T-helper 2 cell treated with Interferon-gamma antibody and Interleukin-4, amounts not matched to agents 5 μg/mL and 100 μg/mL, for 36 hours (primary cell): ENCODE measurements around the gene TEX26.
"Not testable (repeated sequence)": the region's sequence is repeated elsewhere in the genome, so short reads cannot be mapped to it uniquely, and the experiment has no call there.

Experiments used
- DNase-seq: peaks from one replicate; pipeline ENCODE4 v3.0.0; 2021; ENCODE audit warnings: low spot score
- H3K27ac Mint-ChIP-seq: one replicate; pipeline ENCODE4 v1.8.0; 2021; ENCODE audit warnings: mild to moderate bottlenecking, mixed read lengths
- H3K27me3 Mint-ChIP-seq: one replicate; pipeline ENCODE4 v1.8.0; 2021; ENCODE audit warnings: low read depth, mixed read lengths
- H3K36me3 Mint-ChIP-seq: one replicate; pipeline ENCODE4 v1.8.0; 2021; ENCODE audit warnings: low read depth, mixed read lengths
- H3K4me1 Mint-ChIP-seq: one replicate; pipeline ENCODE4 v1.8.0; 2021; ENCODE audit warnings: low read depth, mixed read lengths
- H3K4me3 Mint-ChIP-seq: one replicate; pipeline ENCODE4 v1.8.0; 2022; ENCODE audit warnings: mild to moderate bottlenecking, moderate library complexity, mixed read lengths
- H3K9me3 Mint-ChIP-seq: one replicate; pipeline ENCODE4 v1.8.0; 2021; ENCODE audit warnings: mixed read lengths

Gene TEX26

GRCh38 chr13:30907121-30907861 is 25.2 kb upstream of the TEX26 start:
- H3K27me3 Mint-ChIP-seq: peaks cover 64% of the 10 kb centered on the region
- no peak overlapping the region for H3K4me3 Mint-ChIP-seq
- H3K9me3 Mint-ChIP-seq: no peaks in the 10 kb centered on the region
- H3K4me1 Mint-ChIP-seq: peaks cover 8% of the 10 kb centered on the region
- no peaks in the 10 kb centered on the region for H3K36me3 Mint-ChIP-seq
- DNase-seq: no peak
- no peak overlapping the region for H3K27ac Mint-ChIP-seq

DNA sequence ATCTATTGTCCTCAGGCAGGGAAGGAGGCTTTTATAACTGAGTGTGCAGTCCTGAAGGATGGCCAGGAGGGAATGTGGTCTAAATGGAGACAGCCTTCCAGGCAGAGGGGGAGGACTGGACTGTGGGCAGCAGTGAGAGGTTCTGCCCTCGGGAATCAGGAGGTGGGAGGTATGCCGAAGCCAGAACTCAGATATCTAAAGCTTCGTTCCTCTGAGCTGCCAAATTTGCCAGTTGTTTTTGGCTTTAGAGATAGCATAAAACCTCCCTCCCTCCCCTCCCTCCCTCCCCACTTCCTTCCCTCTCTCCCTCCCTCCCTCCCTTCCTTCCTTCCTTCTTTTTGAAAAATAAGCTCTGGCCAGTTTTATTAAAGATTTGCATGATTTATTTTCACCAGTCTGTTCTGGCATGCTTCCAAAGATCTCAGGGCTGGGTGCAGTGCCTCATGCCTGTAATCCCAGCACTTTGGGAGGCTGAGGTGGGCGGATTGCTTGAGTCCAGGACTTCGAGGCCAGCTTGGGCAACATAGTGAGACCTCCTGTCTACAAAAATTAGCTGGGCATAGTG is 24.0 kb upstream of the TEX26 start:
- no peaks in the 10 kb centered on the region for H3K36me3 Mint-ChIP-seq
- H3K27ac Mint-ChIP-seq: no peak overlapping the region
- peaks cover 8% of the 10 kb centered on the region for H3K4me1 Mint-ChIP-seq
- no peak overlapping the region for H3K4me3 Mint-ChIP-seq
- H3K9me3 Mint-ChIP-seq: no peaks in the 10 kb centered on the region
- H3K27me3 Mint-ChIP-seq: peaks cover 56% of the 10 kb centered on the region
- DNase-seq: no peak

DNA sequence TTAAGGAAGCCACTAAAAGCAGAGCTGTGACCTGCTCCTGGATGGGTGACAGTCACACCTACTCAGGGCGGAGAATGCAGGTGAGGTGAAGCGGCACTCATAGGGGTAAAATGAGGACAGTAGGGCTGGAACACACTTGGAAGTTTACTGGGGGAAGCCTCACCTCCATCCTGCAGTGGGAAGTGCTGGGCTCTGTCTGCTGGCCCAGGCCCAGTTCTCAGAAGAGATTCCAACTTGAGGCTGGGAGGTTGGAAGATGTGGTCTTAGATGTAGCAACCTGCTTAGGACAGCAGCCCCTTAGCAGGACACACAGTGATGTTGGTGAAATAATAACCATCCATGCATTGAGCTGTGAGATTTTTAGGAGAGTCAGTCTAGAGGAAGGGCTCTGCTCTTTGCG is 21.8 kb upstream of the TEX26 start:
- H3K4me1 Mint-ChIP-seq: peaks cover 7% of the 10 kb centered on the region
- no peak for DNase-seq
- peaks cover 54% of the 10 kb centered on the region for H3K27me3 Mint-ChIP-seq
- H3K9me3 Mint-ChIP-seq: no peaks in the 10 kb centered on the region
- H3K4me3 Mint-ChIP-seq: no peak overlapping the region
- H3K27ac Mint-ChIP-seq: no peak overlapping the region
- H3K36me3 Mint-ChIP-seq: no peaks in the 10 kb centered on the region

DNA sequence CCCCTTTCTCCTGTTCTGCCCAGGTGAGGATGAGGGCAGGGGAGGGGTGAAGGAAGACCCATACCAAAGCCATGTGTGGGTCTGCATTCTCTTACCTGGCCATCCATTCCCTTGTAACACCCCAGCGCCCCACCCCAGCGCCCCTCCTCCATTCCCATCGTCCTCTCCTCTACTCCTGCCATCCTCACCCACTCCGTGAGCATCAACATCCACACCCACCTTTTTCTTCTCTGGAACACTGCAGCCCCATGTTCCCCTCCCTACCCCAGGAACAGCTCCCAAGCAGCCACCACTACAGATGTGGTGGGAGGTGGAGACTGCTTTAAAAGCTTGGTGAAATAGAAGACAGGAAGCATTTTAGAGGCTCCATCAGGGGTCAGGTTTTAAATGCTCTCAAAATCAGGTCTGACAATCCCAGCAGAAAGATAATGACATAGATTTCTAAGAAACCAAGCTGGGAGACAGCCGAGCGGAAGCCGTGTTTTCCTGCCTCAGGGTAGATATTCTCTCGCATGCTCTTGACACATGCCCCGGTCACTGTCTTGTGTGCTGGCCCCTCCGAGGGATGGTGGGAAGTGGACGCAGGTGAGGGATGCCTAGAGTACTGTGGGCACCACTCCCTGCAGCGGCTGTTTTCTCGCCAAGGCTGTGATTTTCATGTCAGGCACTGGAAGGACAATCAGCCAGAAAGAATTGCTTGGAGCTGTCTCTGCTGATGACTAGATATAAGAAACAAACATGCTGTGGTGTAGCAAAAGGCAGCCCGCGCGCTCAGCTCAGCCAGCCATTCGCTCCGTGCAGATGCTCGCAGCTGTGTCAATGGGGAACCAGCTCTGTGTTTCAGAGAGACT is 16.5 kb upstream of the TEX26 start:
- no peak for DNase-seq
- Mint-ChIP-seq H3K4me3 (no peak overlapping the region), H3K27ac (no peak overlapping the region), H3K9me3 (no peaks in the 10 kb centered on the region), H3K27me3 (peaks cover 51% of the 10 kb centered on the region), H3K4me1 (peaks cover 2% of the 10 kb centered on the region), H3K36me3 (no peaks in the 10 kb centered on the region)

DNA sequence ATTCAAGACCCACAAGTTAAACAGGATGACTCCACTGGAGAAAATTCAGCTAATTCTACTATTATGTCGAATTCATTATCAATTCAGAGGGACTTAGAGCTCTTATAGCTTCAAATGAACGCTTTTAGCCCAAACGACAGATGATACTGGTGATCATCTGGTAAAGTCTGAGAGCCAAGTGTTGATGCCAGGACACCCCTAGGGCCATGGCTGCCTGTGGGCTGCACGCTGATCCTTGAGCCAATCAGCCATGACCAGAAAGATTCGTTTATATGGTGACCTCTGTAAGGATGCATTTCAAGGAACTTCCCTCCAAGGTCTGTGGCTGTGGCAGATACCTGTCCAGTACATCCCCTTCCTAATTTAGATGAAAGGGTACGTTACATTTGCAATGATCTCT is 15.5 kb upstream of the TEX26 start:
- H3K27me3 Mint-ChIP-seq: peaks cover 56% of the 10 kb centered on the region
- H3K4me1 Mint-ChIP-seq: peaks cover 2% of the 10 kb centered on the region
- no peak overlapping the region for H3K27ac Mint-ChIP-seq
- H3K36me3 Mint-ChIP-seq: no peaks in the 10 kb centered on the region
- no peak overlapping the region for H3K4me3 Mint-ChIP-seq
- no peaks in the 10 kb centered on the region for H3K9me3 Mint-ChIP-seq
- DNase-seq: no peak

DNA sequence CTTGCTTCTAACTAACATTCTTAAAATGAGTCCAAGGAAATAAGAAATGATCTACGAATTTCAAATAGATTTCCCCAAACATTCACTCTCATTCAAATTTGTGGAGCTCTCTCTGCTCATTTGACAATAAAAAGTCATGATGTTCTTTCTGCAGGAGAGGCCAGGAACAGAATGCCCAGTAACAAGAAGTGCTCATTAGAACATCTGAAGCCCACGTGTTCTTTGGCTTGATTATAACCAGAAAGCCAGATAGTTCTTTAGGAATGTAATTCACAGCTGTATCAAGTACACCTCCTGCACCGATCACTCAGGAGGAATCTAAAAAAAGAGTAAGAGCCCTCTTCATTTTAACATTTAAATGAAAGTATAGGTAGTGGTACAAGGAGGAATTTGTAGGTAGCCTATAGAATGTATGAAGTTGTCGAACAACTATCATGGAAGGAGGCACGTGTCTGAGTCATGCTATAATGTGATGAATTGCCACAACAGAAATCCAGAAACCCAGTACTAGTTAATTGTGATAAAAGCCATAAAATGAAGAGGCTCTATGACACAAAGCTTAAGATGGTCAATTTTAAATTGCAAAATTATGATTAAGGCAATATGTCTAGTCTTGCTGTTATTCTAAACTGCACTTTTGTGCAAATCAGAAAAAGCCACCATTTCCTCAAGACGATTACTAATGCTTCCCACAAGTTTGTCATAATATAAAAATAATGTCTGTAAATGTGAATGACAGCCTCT is 13.6 kb upstream of the TEX26 start:
- no peak for DNase-seq
- no peaks in the 10 kb centered on the region for H3K36me3 Mint-ChIP-seq
- H3K9me3 Mint-ChIP-seq: no peaks in the 10 kb centered on the region
- no peak overlapping the region for H3K4me3 Mint-ChIP-seq
- H3K27me3 Mint-ChIP-seq: peaks cover 54% of the 10 kb centered on the region
- H3K4me1 Mint-ChIP-seq: peaks cover 2% of the 10 kb centered on the region
- H3K27ac Mint-ChIP-seq: no peak overlapping the region

GRCh38 chr13:30920162-30920909 is 12.1 kb upstream of the TEX26 start:
- no peaks in the 10 kb centered on the region for H3K36me3 Mint-ChIP-seq
- H3K4me3 Mint-ChIP-seq: no peak overlapping the region
- H3K4me1 Mint-ChIP-seq: peaks cover 4% of the 10 kb centered on the region
- no peaks in the 10 kb centered on the region for H3K9me3 Mint-ChIP-seq
- H3K27me3 Mint-ChIP-seq: peaks cover 38% of the 10 kb centered on the region
- H3K27ac Mint-ChIP-seq: no peak overlapping the region
- no peak for DNase-seq

DNA sequence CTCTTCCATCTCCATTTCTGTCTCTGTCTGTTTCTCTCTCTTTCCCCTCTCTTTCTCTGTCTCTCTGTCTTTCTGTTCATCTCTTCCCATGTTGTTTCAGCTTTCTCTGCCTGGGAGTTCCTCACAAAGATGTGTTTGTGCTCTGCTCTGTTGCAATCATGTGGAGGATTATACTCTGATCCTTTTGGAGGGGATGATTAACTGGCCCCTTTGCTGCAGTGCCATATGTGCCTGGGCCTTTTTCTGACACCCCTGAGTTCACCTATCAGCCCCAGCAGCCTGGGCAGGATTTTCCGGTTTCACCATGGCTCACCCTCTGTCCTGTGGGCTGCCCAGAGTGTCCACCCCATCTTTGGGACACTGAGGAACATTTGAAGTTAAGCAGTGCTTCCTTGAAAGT is 9.0 kb upstream of the TEX26 start:
- peaks cover 10% of the 10 kb centered on the region for H3K4me1 Mint-ChIP-seq
- peaks cover 26% of the 10 kb centered on the region for H3K27me3 Mint-ChIP-seq
- H3K27ac Mint-ChIP-seq: no peak overlapping the region
- DNase-seq: no peak
- no peak overlapping the region for H3K4me3 Mint-ChIP-seq
- no peaks in the 10 kb centered on the region for H3K9me3 Mint-ChIP-seq
- H3K36me3 Mint-ChIP-seq: no peaks in the 10 kb centered on the region

DNA sequence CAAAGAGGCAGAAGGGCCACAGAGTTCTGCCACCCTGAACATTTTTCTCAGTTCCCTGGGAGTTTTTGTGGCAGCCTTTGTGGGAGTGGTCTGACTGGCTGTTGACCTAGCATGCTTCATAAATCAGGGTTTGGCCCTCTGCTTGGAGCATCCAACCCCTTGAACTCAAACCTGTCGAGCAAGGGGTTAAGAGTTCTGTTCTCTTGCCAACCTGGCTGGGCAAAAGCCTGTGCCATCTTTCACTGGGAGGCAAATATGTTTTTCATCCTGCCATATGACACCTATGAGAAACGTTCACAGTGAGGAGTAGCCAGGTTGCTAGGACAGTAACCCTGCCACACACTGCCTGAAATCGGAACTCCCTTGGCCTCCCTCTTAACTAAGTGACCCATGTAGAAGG is 7.7 kb upstream of the TEX26 start:
- Mint-ChIP-seq H3K27ac (no peak overlapping the region), H3K27me3 (peaks cover 27% of the 10 kb centered on the region), H3K9me3 (no peaks in the 10 kb centered on the region), H3K36me3 (no peaks in the 10 kb centered on the region), H3K4me1 (peaks cover 10% of the 10 kb centered on the region), H3K4me3 (no peak overlapping the region)
- DNase-seq: no peak

DNA sequence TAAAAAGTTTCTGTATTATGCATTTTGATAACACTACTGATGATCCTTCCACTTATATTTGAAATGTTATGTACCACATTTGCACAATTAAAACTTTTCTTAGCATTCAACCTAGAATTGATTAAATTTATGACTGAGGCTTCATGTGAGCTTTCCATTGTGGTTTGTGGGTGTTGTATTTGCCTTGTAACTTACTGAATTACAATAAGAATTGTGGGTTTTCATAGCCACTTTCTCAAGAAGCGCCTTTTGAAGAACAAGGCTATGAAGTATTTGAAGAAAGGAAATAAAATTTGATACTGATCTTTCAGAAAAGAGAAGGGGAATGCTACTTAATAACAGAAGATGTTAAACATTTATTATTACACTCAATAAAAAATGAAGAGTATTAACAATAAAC is 7.0 kb upstream of the TEX26 start:
- Mint-ChIP-seq H3K27ac (no peak overlapping the region), H3K27me3 (peaks cover 32% of the 10 kb centered on the region), H3K4me3 (no peak overlapping the region), H3K9me3 (no peaks in the 10 kb centered on the region), H3K36me3 (no peaks in the 10 kb centered on the region), H3K4me1 (peaks cover 10% of the 10 kb centered on the region)
- DNase-seq: no peak

- no peak for DNase-seq
- Mint-ChIP-seq H3K4me1 (peaks cover 10% of the 10 kb centered on the region), H3K4me3 (no peak overlapping the region), H3K27ac (no peak overlapping the region), H3K9me3 (no peaks in the 10 kb centered on the region), H3K27me3 (peaks cover 28% of the 10 kb centered on the region), H3K36me3 (no peaks in the 10 kb centered on the region)
These were observed 5.7 kb upstream of the TEX26 start for GRCh38 chr13:30926781-30927180.

- not testable (repeated sequence) for DNase-seq, H3K27ac Mint-ChIP-seq, H3K9me3 Mint-ChIP-seq, H3K4me3 Mint-ChIP-seq, H3K36me3 Mint-ChIP-seq
- H3K4me1 Mint-ChIP-seq: peaks cover 10% of the 10 kb centered on the region
- peaks cover 32% of the 10 kb centered on the region for H3K27me3 Mint-ChIP-seq
These were observed 5.3 kb upstream of the TEX26 start for GRCh38 chr13:30927188-30927587.

DNA sequence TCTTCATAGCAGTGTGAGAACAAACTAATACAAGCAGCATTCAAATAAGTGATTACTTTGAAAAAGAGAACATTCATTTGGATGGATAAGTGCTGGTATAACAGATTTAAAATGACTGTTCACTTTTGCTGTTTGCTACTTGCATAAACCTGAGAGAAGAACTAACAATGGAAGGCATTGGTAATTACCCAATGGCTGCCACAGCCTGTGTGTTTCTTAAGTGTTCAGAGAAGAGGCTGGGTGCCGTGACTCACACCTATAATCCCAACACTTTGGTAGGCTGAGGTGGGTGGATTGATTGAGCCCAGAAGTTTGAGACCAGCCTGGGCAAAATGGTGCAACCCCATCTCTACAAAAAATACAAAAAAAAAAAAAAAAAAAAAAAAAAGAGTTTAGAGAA is 4.9 kb upstream of the TEX26 start:
- Mint-ChIP-seq H3K27me3 (peaks cover 36% of the 10 kb centered on the region), H3K9me3 (no peaks in the 10 kb centered on the region), H3K27ac (no peak overlapping the region), H3K36me3 (no peaks in the 10 kb centered on the region), H3K4me3 (no peak overlapping the region), H3K4me1 (peaks cover 10% of the 10 kb centered on the region)
- DNase-seq: no peak
